Fibroblast of lung (primary cell): ENCODE data around the gene SOX9. TPM values are rescaled to one million over a fixed set of nuclear protein-coding genes. Genes with fewer than 3 reads are reported as not detected.

Experiments
- DNase-seq, 2 donors: peaks; one replicate each; pipeline versions ENCODE4 v3.0.0 to v3.0.0-alpha.2; 2010; ENCODE audit warnings: low read depth in 2 of 2
- H2AFZ ChIP-seq: 2 replicates; pipeline ENCODE4 v1.5.1; 2012; ENCODE audit warnings: low read length, control low read depth, inconsistent platforms
- H3K27ac ChIP-seq: 2 replicates; pipeline ENCODE4 v1.5.1; 2011; ENCODE audit warnings: low read length, control low read depth; ENCODE audit not compliant: insufficient read depth
- H3K27me3 ChIP-seq: 2 replicates; pipeline ENCODE4 v1.5.1; 2011; ENCODE audit warnings: mild to moderate bottlenecking, low read length; ENCODE audit not compliant: control insufficient read depth, insufficient read depth
- H3K36me3 ChIP-seq: 2 replicates; pipeline ENCODE4 v1.5.1; 2011; ENCODE audit warnings: low read length; ENCODE audit not compliant: control insufficient read depth, insufficient read depth
- H3K4me1 ChIP-seq: 2 replicates; pipeline ENCODE4 v1.5.1; 2011; ENCODE audit warnings: low read length; ENCODE audit not compliant: control insufficient read depth, insufficient read depth; ENCODE audit errors: extremely low read depth
- H3K4me2 ChIP-seq: 2 replicates; pipeline ENCODE4 v1.5.1; 2011; ENCODE audit warnings: low read length, control low read depth; ENCODE audit not compliant: insufficient read depth; ENCODE audit errors: extremely low read depth
- H3K4me3 ChIP-seq, 4 experiments: fragments of 200-600 bp in 1 of 4; sonication (generic) in 1 of 4; replicated peaks in 1 of 4; 2 replicates each; pipeline ENCODE4 v1.5.1; 2011 to 2016; ENCODE audit warnings: low read length in 4 of 4, low read depth in 3 of 4, mild to moderate bottlenecking in 3 of 4, control low read depth in 2 of 4, inconsistent platforms in 1 of 4, mixed read lengths in 1 of 4; ENCODE audit not compliant: insufficient read depth in 1 of 4; ENCODE audit errors: control extremely low read depth in 1 of 4
- H3K79me2 ChIP-seq: 2 replicates; pipeline ENCODE4 v1.5.1; 2012; ENCODE audit warnings: mild to moderate bottlenecking, low read length, inconsistent platforms; ENCODE audit not compliant: control insufficient read depth, insufficient read depth
- H3K9ac ChIP-seq: 2 replicates; pipeline ENCODE4 v1.5.1; 2011; ENCODE audit warnings: mild to moderate bottlenecking, low read length, control low read depth; ENCODE audit not compliant: insufficient read depth
- H3K9me3 ChIP-seq: 2 replicates; pipeline ENCODE4 v1.5.1; 2012; ENCODE audit warnings: low read depth, low read length; ENCODE audit not compliant: control insufficient read depth, insufficient read depth
- H4K20me1 ChIP-seq: 2 replicates; pipeline ENCODE4 v1.5.1; 2011; ENCODE audit warnings: low read length; ENCODE audit not compliant: control insufficient read depth, insufficient read depth; ENCODE audit errors: extremely low read depth
- CTCF ChIP-seq, 2 donors: IDR thresholded peaks in 1 of 2; conservative IDR thresholded peaks in 1 of 2; 1 replicate in 1 of 2; 2 replicates in 1 of 2; pipeline ENCODE4 v1.5.1; 2011 to 2012; ENCODE audit warnings: low read length in 2 of 2, control low read depth in 1 of 2, inconsistent platforms in 1 of 2, low read depth in 1 of 2, mild to moderate bottlenecking in 1 of 2
- EZH2 ChIP-seq: IDR thresholded peaks from 2 replicates; pipeline ENCODE4 v1.5.1; 2012; ENCODE audit warnings: low read length, control low read depth, mild to moderate bottlenecking; ENCODE audit errors: missing control alignments
- polyA plus RNA-seq, 2 donors: library from polyadenylated mRNA; depleted of rRNA in 1 of 2; stranded (reverse) in 1 of 2; unstranded in 1 of 2; fragments of >200 nt; gene quantifications; 2 replicates each; pipeline ENCODE4 v1.2.1, GENCODE V29; 2011 to 2012; ENCODE audit warnings: missing spikeins in 1 of 2
- total RNA-seq: library from RNA; depleted of rRNA; stranded (reverse); fragments of >200 nt; gene quantifications from 2 replicates; pipeline ENCODE4 v1.2.1, GENCODE V29; 2014

The SOX9 gene
- total and polyA plus RNA-seq, 2 donors (not counting 1 experiment from before 2014, with no cell fraction given): 3.1 to 5.4 TPM

GRCh38 chr17:72125226-72125651 lies 4.4 kb downstream of the SOX9 start:
- H3K9me3 ChIP-seq: no peaks in the 10 kb centered on the region
- H3K36me3 ChIP-seq: peaks cover 6% of the 10 kb centered on the region
- peak overlapping the region in 2 of 4 experiments; percentile 41 to 44 for H3K4me3 ChIP-seq
- peak in 1 of 2 donors; percentile 65 for DNase-seq
- H3K4me2 ChIP-seq: no peak overlapping the region
- no peak overlapping the region for H3K27ac ChIP-seq
- no peaks in the 10 kb centered on the region for H3K27me3 ChIP-seq
- H3K79me2 ChIP-seq: peaks cover 30% of the 10 kb centered on the region
- H2AFZ ChIP-seq: no peak overlapping the region
- H3K9ac ChIP-seq: no peak overlapping the region
- no peaks in the 10 kb centered on the region for H4K20me1 ChIP-seq
- TF ChIP-seq EZH2 (no peak), CTCF (conservative IDR thresholded peaks at IDR 0.05 in 1 of 2, IDR thresholded peaks at IDR 0.05 in 1 of 2; ENCODE audit: low read depth in 1 of 2, low read length in 2 of 2) (no peak)
- H3K4me1 ChIP-seq: peaks cover 2% of the 10 kb centered on the region

DNA sequence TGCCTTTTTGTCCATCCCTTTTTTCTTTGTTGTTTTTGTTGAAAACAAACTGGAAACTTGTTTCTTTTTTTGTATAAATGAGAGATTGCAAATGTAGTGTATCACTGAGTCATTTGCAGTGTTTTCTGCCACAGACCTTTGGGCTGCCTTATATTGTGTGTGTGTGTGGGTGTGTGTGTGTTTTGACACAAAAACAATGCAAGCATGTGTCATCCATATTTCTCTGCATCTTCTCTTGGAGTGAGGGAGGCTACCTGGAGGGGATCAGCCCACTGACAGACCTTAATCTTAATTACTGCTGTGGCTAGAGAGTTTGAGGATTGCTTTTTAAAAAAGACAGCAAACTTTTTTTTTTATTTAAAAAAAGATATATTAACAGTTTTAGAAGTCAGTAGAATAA lies 4.9 kb downstream of the SOX9 start:
- Histone ChIP-seq H3K27ac (no peak overlapping the region), H3K27me3 (no peaks in the 10 kb centered on the region), H3K9me3 (no peaks in the 10 kb centered on the region), H3K4me2 (peak overlapping the region; percentile 7), H2AFZ (no peak overlapping the region), H4K20me1 (no peaks in the 10 kb centered on the region), H3K9ac (no peak overlapping the region), H3K36me3 (peaks cover 6% of the 10 kb centered on the region), H3K4me3 (peak overlapping the region in 1 of 4 experiments; percentile 41), H3K79me2 (peaks cover 30% of the 10 kb centered on the region), H3K4me1 (peaks cover 2% of the 10 kb centered on the region)
- TF ChIP-seq EZH2: no peak
- no peak for TF ChIP-seq CTCF (conservative IDR thresholded peaks at IDR 0.05 in 1 of 2, IDR thresholded peaks at IDR 0.05 in 1 of 2; ENCODE audit: low read depth in 1 of 2, low read length in 2 of 2)
- DNase-seq: peak in 1 of 2 donors; percentile 77

- H3K27ac ChIP-seq: no peak overlapping the region
- H2AFZ ChIP-seq: no peak overlapping the region
- no peaks in the 10 kb centered on the region for H3K9me3 ChIP-seq
- no peaks in the 10 kb centered on the region for H4K20me1 ChIP-seq
- H3K4me2 ChIP-seq: no peak overlapping the region
- H3K27me3 ChIP-seq: no peaks in the 10 kb centered on the region
- no peak overlapping the region for H3K4me3 ChIP-seq
- H3K36me3 ChIP-seq: peaks cover 6% of the 10 kb centered on the region
- H3K79me2 ChIP-seq: peaks cover 23% of the 10 kb centered on the region
- peak; percentile 73 to 92 for DNase-seq
- H3K4me1 ChIP-seq: peaks cover 2% of the 10 kb centered on the region
- TF ChIP-seq CTCF (conservative IDR thresholded peaks at IDR 0.05 in 1 of 2, IDR thresholded peaks at IDR 0.05 in 1 of 2; ENCODE audit: low read depth in 1 of 2, low read length in 2 of 2) (no peak), EZH2 (no peak)
- no peak overlapping the region for H3K9ac ChIP-seq
Measured at GRCh38 chr17:72126575-72127486, 6.0 kb downstream of the SOX9 start.
